WTC11 (cell line): ENCODE results near the gene NKAIN2.

ENCODE experiments used
- CBFB ChIP-seq: sonication (generic); formaldehyde crosslinking; IDR thresholded peaks from 2 replicates; pipeline ENCODE4 v1.8.1; 2022; ENCODE audit warnings: mild to moderate bottlenecking, low read depth, missing genetic modification reagents
- ETV6 ChIP-seq: sonication (generic); formaldehyde crosslinking; IDR thresholded peaks from 2 replicates; pipeline ENCODE4 v1.8.1; 2022; ENCODE audit warnings: mild to moderate bottlenecking, missing genetic modification reagents
- SMAD4 ChIP-seq: sonication (generic); formaldehyde crosslinking; IDR thresholded peaks from 2 replicates; pipeline ENCODE4 v1.8.0; 2022; ENCODE audit warnings: mild to moderate bottlenecking, missing genetic modification reagents
- TF ChIP-seq, protein P1 (sequence below): sonication (generic); formaldehyde crosslinking; conservative IDR thresholded peaks from 2 replicates; pipeline ENCODE4 v1.8.1; 2022; ENCODE audit warnings: mild to moderate bottlenecking, missing genetic modification reagents
- TF ChIP-seq, protein P2 (sequence below): fragments of 200-600 bp; IDR thresholded peaks from 2 replicates; pipeline ENCODE4 v1.8.0; 2022; ENCODE audit warnings: antibody characterized with exemption

DNA sequence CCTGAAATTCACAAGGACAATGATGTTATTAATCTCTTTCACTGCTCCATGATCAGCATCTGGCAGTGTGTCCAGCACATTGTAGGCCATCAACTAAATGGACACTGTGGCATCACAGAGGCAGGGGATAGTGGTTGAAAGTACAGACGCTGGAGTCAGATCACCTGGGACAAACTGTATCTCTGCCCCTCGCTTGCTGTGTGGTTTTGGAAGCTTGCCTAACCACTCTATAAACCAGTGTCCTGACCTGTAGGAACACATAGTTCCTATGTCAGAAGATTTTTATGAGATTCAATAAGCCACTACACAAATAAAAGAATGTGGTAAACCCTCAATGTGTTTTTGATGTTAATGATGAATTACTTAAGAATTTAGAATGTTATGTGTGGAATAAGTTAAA lies 939.3 kb downstream of the NKAIN2 start:
- TF ChIP-seq CBFB (CRISPR knock-in tag), result no peak
- TF ChIP-seq, protein P1, sequence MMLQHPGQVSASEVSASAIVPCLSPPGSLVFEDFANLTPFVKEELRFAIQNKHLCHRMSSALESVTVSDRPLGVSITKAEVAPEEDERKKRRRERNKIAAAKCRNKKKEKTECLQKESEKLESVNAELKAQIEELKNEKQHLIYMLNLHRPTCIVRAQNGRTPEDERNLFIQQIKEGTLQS (CRISPR knock-in tag), result no peak
- no peak for TF ChIP-seq SMAD4 (CRISPR knock-in tag)
- TF ChIP-seq, protein P2, sequence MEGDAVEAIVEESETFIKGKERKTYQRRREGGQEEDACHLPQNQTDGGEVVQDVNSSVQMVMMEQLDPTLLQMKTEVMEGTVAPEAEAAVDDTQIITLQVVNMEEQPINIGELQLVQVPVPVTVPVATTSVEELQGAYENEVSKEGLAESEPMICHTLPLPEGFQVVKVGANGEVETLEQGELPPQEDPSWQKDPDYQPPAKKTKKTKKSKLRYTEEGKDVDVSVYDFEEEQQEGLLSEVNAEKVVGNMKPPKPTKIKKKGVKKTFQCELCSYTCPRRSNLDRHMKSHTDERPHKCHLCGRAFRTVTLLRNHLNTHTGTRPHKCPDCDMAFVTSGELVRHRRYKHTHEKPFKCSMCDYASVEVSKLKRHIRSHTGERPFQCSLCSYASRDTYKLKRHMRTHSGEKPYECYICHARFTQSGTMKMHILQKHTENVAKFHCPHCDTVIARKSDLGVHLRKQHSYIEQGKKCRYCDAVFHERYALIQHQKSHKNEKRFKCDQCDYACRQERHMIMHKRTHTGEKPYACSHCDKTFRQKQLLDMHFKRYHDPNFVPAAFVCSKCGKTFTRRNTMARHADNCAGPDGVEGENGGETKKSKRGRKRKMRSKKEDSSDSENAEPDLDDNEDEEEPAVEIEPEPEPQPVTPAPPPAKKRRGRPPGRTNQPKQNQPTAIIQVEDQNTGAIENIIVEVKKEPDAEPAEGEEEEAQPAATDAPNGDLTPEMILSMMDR, result no peak
- no peak for TF ChIP-seq ETV6
